SH-SY5Y (cell line): ENCODE results near the gene ZNF677.
A peak's percentile ranks its signal among the peaks of the same experiment; 100 is the strongest.
"Not testable (repeated sequence)": the region's sequence is repeated elsewhere in the genome, so short reads cannot be mapped to it uniquely, and the experiment has no call there.

Experiments
- GATA2 ChIP-seq: IDR thresholded peaks from 2 replicates; pipeline ENCODE4 v1.6.1; 2011; ENCODE audit warnings: mild to moderate bottlenecking, low read depth, low read length
- GATA3 ChIP-seq: IDR thresholded peaks from 2 replicates; pipeline ENCODE4 v1.6.1; 2011; ENCODE audit warnings: low read depth, mild to moderate bottlenecking, low read length, moderate library complexity

Gene ZNF677

GRCh38 chr19:53254411-53255341, at the start of gene ZNF677:
Gene ZNF677 (minus strand): TSS chr19:53254873. CDS start chr19:53251550, 3,323 bp downstream.
- TF ChIP-seq GATA2 (no peak), GATA3 (no peak)

GRCh38 chr19:53294786-53295441, 40.2 kb upstream of the ZNF677 start:
- TF ChIP-seq GATA3 (no peak), GATA2 (no peak)

- TF ChIP-seq GATA2 (no peak), GATA3 (no peak)
Measured at GRCh38 chr19:53290758-53291549, 36.3 kb upstream of the ZNF677 start.

- TF ChIP-seq GATA2 (no peak), GATA3 (no peak)
Measured at GRCh38 chr19:53285087-53285486, 30.4 kb upstream of the ZNF677 start.

DNA sequence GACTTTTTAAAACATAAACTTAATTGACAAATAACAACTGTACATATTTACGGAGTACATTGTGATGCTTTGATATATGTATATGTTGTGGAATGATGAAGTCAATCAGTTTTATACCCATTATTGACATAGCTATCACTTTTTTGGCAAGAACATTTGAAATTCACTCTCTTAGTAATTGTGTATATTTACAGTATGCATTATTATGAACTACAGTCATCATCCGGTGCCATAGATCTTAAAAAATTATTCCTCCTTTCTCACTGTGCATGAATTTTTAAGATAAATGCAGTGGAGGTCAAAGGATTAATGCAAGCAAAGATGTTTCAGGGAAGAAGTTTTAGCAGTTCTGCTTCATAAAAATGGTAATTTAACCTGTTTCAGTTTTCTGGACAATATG, 20.8 kb upstream of the ZNF677 start:
- TF ChIP-seq GATA2 (no peak), GATA3 (no peak)

DNA sequence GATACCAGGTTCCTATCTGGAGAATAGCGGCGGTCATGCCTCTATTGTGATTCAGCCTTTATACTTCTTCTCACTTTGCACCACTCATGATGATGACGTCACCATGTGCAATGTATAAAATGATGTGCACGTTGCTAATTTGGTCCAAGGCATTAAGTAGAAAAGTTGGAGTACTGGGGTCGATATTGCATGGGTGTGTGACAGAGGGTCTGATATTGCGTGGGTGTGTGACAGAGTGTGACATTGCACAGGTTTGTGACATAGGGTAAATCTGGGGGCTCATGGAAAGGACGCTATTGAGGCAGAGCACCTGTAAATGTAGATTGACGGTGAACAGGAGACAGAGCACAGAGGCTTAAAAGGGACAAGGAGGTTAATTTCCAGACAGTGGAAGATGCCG, 17.4 kb upstream of the ZNF677 start:
- TF ChIP-seq GATA2 (no peak), GATA3 (no peak)

- TF ChIP-seq GATA2, GATA3: not testable (repeated sequence)
Measured at GRCh38 chr19:53267623-53268022, 12.9 kb upstream of the ZNF677 start, which contains the start of gene VN1R4. Gene VN1R4 (minus strand): TSS chr19:53267723. CDS start chr19:53267665, 58 bp downstream.

DNA sequence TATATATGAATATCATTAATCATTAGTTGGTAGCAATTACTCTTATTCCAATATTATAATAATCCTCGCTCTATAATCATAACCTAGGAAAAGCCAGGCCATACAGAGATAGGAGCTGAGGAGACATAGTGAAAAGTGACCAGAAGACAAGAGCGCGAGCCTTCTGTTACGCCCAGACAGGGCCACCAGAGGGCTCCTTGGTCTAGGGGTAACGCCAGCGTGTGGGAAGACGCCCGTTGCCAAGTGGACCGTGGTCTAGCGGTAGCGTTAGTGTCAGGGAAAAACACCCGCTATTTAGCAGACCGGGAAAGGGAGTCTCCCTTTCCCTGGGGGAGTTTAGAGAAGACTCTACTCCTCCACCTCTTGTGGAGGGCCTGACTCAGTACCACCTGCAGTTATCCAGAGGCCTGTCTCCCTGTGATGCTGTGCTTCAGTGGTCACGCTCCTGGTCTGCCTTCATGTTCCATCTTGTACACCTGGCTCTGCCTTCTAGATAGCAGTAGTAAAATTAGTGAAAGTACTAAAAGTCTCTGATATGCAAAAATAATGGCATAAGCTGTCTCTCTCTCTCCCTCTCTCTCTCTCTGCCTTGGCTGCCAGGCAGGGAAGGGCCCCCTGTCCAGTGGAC, 3.2 kb upstream of the ZNF677 start, which contains the start of gene VN1R2:
VN1R2 (plus strand) TSS at position 578 of the 628 bp plus-strand sequence. CDS start 84 bp downstream, outside the sequence.
- TF ChIP-seq GATA3, GATA2: not testable (repeated sequence)

GRCh38 chr19:53246498-53246897, 8.2 kb downstream of the ZNF677 start:
- no peak for TF ChIP-seq GATA2
- no peak for TF ChIP-seq GATA3

DNA sequence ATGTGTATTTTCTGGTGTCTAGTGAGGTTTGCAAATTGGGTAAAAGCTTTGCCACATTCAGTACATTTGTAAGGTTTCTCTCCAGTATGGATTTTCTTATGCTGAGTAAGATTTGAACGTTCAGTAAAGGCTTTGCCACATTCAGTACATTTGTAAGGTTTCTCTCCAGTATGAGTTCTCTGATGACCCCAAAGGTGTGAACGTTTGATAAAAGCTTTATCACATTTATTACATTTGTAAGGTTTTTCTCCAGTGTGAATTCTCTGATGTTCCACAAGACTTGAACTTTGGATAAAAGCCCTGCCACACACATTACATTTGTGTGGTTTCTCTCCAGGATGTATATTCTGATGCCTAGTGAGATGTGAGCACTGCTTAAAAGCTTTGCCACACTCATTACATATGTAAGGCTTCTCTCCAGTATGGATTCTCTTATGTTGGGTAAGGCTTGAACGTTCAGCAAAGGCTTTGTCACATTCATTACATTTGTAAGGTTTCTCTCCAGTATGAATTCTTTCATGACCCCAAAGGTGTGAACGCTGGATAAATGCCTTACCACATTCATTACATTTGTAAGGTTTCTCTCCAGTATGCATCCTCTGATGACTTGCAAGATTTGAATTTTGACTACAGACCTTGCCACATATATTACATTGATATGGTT, 17.4 kb downstream of the ZNF677 start:
- TF ChIP-seq GATA3 (no peak), GATA2 (no peak)

DNA sequence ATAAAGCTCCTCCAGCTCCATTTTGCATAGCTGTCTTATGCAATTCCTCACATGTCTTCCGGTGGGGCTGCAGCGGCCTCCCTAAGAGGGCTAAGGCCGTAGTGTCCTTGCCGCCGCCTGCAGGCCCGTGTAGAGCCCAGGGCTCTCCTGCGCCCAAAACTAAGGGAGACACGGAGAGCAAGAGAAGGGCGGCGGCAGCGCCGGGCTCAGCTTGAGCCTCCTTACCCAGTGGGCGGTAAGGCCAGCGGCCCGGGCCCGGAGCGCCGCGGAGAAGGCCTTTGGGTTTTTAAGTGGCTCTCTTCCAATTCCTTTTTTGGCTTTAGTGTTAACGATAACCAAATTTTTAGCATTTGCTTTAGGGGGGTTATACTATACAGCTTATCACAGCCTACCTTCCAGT, 30.1 kb downstream of the ZNF677 start:
- no peak for TF ChIP-seq GATA3
- TF ChIP-seq GATA2 = no peak

GRCh38 chr19:53212703-53213320, 41.9 kb downstream of the ZNF677 start:
- no peak for TF ChIP-seq GATA3
- no peak for TF ChIP-seq GATA2

GRCh38 chr19:53196777-53197396, 57.8 kb downstream of the ZNF677 start:
- TF ChIP-seq GATA2 = 0 out of 2 replicates have a peak, but pooled peaks have one; percentile 15
- no peak for TF ChIP-seq GATA3
